Mucosa of descending colon (tissue), 3 donors: Measurements from ENCODE around the gene CANT1. TPM values are rescaled to one million over a fixed set of nuclear protein-coding genes. Genes with fewer than 3 reads are reported as not detected.

Experiments
- ATAC-seq: fragments of 200-7000 bp; cut with Tn5 transposase; one replicate; pipeline ENCODE4 v1.9.1; 2020; ENCODE audit warnings: mild to moderate bottlenecking, moderate library complexity
- DNase-seq, 3 donors: peaks; one replicate each; pipeline ENCODE4 v3.0.0-alpha.2; 2020
- H3K36me3 ChIP-seq: fragments of 200-600 bp; one replicate; pipeline ENCODE4 v1.8.0; 2021; ENCODE audit warnings: low read depth, mild to moderate bottlenecking
- H3K4me1 ChIP-seq: fragments of 200-600 bp; one replicate; pipeline ENCODE4 v1.8.0; 2021; ENCODE audit warnings: low read depth, mild to moderate bottlenecking
- H3K4me3 ChIP-seq: fragments of 200-600 bp; one replicate; pipeline ENCODE4 v1.8.0; 2021; ENCODE audit warnings: mild to moderate bottlenecking
- H3K9me3 ChIP-seq: fragments of 200-600 bp; one replicate; pipeline ENCODE4 v1.8.0; 2021; ENCODE audit warnings: mild to moderate bottlenecking
- CTCF ChIP-seq: fragments of 200-600 bp; IDR thresholded peaks from one replicate; pipeline ENCODE4 v1.8.0; 2022; ENCODE audit warnings: antibody characterized with exemption, mild to moderate bottlenecking
- intact Hi-C, 2 donors: fragments of 100-400 bp; cut with DNase I in 1 of 2; cut with micrococcal nuclease in 1 of 2; formaldehyde crosslinking; loops; one replicate each; pipeline versions ENCODE4 v1.11.0 to v1.11.1; 2022; cut with DNase I, micrococcal nuclease
- total RNA-seq, 3 donors: library from RNA; stranded (reverse); fragmentation: NEBNext Ultra II Directional in 2 of 3; extraction: Animal tissue kit (Norgen Biotek cat#: 25700) in 2 of 3; gene quantifications; one replicate each; pipeline versions ENCODE4 v1.2.1 to v1.2.4, GENCODE V29; 2021 to 2023
- donor health status: DM: no; HTN: no; CAD: no; lungs with moderate emphysema.
- donor health status: DM: no; HTN: no; CAD: no.
- donor health status: DM: no; HTN: yes; CAD: no.

The CANT1 gene
- total RNA-seq, 3 donors from 2014 or later: 159 to 376 (median 242) TPM

GRCh38 chr17:78953356-78954350, 55.9 kb downstream of the CANT1 start:
- H3K4me1 ChIP-seq: peaks cover 3% of the 10 kb centered on the region
- no peak for DNase-seq

GRCh38 chr17:78952706-78953105, 56.9 kb downstream of the CANT1 start:
- Histone ChIP-seq H3K4me1 (peaks cover 5% of the 10 kb centered on the region), H3K4me3 (no peak overlapping the region), H3K36me3 (no peaks in the 10 kb centered on the region), H3K9me3 (peaks cover 10% of the 10 kb centered on the region)
- intact Hi-C loops: no loop called here
- DNase-seq (no peak), ATAC-seq (no peak)
- TF ChIP-seq CTCF: no peak

More at GRCh38 chr17:78953356-78954350, 55.9 kb downstream of the CANT1 start:
- H3K9me3 ChIP-seq: peaks cover 10% of the 10 kb centered on the region
- no peak overlapping the region for H3K4me3 ChIP-seq
- ATAC-seq: no peak
- no peaks in the 10 kb centered on the region for H3K36me3 ChIP-seq
- no peak for TF ChIP-seq CTCF
- intact Hi-C loops: no loop called here

DNA sequence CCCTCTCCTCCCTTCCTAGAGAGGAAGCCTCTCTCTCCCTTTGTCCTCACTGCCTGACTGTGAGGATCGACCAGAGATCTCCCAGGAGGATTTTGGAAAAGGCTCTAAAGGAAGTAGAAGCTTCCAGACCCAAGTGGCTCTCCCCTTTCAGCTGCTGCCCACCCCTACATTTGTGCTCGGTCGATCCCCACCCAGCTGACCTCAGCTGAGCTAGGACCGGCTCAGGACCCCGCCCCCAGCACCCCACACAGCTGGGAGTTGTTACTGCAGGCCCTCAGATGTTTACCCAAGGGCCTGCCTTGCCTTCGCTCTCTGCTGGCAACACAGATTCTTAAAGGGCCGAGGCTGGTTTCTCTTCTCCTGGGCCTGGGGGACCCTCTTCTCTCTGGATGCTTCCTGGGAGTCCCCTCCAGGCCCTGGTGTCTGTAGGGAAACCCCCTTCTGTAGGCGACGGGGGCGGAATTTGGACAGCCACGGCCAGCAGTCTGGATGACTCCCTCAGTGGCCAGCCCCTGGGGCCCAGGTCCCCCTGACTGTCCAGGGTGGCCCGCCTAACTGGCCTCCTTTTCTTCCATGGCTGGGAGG, 57.5 kb downstream of the CANT1 start:
- H3K36me3 ChIP-seq: no peaks in the 10 kb centered on the region
- no peak overlapping the region for H3K4me3 ChIP-seq
- ATAC-seq (peak; percentile 32), DNase-seq (peak in 1 of 3 donors; percentile 46)
- H3K9me3 ChIP-seq: peaks cover 10% of the 10 kb centered on the region
- no peak for TF ChIP-seq CTCF
- intact Hi-C loops: no loop called here
- H3K4me1 ChIP-seq: peaks cover 7% of the 10 kb centered on the region

GRCh38 chr17:78950870-78951269, 58.7 kb downstream of the CANT1 start:
- no peak overlapping the region for H3K4me3 ChIP-seq
- intact Hi-C loops: no loop called here
- peaks cover 7% of the 10 kb centered on the region for H3K4me1 ChIP-seq
- H3K9me3 ChIP-seq: peaks cover 10% of the 10 kb centered on the region
- H3K36me3 ChIP-seq: no peaks in the 10 kb centered on the region
- ATAC-seq: no peak
- TF ChIP-seq CTCF: no peak
- no peak for DNase-seq

DNA sequence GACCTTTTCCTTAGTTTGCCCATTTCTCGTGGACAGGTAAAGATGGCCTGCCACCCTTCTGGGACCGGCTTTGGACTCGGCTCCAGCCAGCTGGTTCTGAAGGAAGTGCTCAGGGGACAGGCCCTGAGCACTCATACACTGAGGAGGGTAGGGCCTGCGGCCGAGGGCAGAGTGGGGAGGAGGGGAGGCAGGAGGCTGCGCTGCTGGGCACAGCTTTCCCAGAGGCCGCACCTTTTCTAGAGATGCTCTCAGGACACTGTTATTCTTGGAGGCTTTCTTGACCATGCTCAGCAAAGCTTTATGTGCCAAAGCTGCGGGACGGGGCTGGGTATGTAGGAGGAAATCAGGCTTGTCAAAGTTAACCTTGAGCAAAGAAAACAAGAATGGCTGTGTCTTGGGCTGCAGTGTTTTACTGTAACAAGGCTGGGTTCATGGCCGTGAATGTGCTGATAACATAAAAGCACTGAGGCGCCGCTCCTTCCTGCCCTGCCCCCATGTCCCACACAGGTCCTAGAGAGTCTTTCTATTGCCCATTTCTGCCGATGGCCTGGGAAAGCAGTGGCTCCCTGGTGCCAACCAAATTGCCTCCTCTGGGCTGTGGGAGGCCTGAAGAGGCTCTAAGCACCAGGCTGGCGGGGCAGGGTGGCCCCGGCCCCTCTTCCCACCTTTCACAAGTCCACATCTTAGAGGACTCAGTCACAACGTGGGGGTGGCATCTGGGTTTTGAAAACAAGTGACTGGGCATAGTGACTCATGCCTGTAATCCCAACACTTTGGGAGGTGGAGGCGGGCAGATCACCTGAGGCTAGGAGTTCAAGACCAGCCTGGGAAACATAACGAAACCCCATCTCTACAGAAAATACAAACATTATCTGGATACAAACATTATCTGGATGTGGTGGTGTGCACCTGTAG, 62.1 kb downstream of the CANT1 start:
- Histone ChIP-seq H3K4me1 (peaks cover 7% of the 10 kb centered on the region), H3K36me3 (no peaks in the 10 kb centered on the region), H3K9me3 (peaks cover 10% of the 10 kb centered on the region), H3K4me3 (no peak overlapping the region)
- intact Hi-C loops: no loop called here
- peak; percentile 83 for ATAC-seq
- no peak for TF ChIP-seq CTCF
- peak in 1 of 3 donors; percentile 66 for DNase-seq
